Epidermal melanocyte (primary cell): ENCODE results near the gene AS3MT.
"Not testable (repeated sequence)": the region's sequence is repeated elsewhere in the genome, so short reads cannot be mapped to it uniquely, and the experiment has no call there.

Experiments used
- DNase-seq: peaks from one replicate; pipeline ENCODE4 v3.0.0; 2011; ENCODE audit warnings: low spot score; ENCODE audit not compliant: insufficient read length

The AS3MT gene

DNA sequence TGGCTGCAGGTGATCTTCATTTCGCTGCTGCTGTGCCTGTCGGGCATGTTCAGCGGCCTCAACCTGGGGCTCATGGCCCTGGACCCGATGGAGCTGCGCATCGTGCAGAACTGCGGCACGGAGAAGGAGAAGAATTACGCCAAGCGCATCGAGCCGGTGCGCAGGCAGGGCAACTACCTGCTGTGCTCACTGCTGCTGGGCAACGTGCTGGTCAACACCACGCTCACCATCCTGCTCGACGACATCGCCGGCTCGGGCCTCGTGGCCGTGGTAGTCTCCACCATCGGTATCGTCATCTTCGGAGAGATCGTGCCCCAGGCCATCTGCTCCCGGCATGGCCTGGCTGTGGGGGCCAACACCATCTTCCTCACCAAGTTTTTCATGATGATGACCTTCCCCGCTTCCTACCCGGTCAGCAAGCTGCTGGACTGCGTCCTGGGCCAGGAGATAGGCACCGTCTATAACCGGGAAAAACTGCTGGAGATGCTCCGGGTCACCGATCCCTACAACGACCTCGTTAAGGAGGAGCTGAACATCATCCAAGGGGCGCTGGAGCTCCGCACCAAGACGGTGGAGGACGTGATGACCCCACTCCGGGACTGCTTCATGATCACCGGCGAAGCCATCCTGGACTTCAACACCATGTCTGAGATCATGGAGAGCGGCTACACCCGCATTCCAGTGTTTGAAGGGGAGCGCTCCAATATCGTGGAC lies 50.1 kb downstream of the AS3MT start:
- DNase-seq: no peak

DNA sequence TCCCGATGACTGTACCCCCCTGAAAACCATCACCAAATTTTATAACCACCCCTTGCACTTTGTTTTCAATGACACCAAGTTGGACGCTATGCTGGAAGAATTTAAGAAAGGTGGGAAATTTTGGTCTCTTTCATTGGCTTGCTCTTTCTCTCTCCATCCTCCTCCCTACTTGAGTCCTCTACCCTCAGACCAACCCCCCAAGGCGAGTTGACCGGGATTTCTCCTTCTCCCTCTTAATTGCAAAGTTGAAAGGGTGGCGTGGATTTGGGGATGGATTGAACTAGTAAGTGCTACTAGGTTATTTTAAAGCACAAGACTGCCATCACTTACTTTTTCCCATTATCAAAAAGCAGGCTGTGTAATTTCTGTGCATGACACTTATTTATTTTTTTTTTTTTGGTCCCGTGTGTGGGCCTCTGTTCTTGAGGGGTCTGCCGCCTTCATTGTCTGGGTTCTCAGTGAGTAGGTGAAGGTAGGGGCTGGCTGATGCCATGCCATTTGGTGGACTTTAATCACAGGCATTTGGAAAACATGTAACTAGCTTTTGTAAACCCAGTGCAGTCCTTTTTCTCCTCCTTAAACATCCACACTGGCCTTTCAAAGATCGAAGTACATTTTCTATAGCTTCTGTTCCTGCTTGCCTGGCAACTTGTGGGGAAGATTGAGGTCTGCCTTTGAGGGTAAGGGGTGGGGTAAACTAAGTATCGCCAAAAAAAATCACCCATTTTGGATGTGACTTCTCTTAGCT lies 50.9 kb downstream of the AS3MT start:
- no peak for DNase-seq

DNA sequence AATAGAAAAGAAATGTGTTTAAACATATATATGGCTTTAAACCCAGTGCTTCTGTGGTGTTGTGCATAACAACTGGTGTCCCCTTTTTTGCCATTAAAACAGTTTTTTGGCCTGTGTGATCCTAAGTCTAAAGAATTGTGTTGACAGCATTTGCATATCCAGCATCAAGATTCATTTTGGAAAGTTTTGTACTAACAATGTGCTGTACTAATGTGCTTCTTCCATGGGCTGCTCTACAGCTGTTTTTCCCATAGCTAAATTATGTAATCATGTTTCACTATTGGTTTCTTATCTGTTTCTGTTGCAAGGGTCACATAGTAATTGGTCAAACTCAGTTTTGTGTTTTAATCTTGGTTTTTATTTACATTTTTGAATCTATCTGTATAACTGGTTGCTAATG lies 54.3 kb downstream of the AS3MT start:
- no peak for DNase-seq

- no peak for DNase-seq
Observed at GRCh38 chr10:102926842-102927241, 57.6 kb downstream of the AS3MT start.

GRCh38 chr10:102927311-102928010 lies 58.2 kb downstream of the AS3MT start:
- no peak for DNase-seq

GRCh38 chr10:102928442-102928841 lies 59.2 kb downstream of the AS3MT start:
- DNase-seq: not testable (repeated sequence)

DNA sequence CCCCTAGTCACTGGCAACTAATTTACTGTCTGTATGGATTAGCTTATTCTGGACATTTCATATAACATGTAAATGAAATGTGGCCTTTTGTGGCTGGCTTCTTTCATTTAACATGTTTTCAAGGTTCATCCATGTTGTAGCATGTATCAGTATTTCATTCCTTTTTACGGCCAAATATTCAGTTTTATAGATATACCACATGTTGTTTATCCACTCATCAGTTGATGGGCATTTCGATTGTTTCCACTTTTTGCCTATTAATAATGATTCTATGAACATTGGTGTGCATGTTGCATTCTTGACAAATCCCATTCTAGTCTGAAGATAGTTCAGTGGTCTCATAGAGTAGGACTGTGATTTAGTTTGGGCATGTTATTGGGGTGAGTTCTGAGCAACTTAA lies 61.5 kb downstream of the AS3MT start:
- no peak for DNase-seq

DNA sequence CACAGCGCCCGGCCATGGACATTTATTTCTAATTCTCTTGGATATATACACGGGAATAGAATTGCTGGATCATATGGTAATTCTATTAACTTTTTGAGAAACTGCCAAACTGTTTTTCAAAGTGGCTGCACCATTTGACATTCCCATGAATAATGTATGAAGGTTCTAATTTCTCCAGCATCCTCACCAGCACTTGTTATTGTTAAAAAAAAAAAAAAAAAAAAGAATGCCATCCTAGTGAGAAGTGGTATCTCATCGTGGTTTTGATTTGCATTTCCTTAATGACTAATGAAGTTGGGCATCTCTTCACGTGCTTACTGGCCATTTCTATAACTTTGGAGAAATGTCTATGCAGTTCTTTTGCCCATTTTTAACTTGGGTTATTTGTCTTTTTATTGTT lies 62.4 kb downstream of the AS3MT start:
- no peak for DNase-seq

DNA sequence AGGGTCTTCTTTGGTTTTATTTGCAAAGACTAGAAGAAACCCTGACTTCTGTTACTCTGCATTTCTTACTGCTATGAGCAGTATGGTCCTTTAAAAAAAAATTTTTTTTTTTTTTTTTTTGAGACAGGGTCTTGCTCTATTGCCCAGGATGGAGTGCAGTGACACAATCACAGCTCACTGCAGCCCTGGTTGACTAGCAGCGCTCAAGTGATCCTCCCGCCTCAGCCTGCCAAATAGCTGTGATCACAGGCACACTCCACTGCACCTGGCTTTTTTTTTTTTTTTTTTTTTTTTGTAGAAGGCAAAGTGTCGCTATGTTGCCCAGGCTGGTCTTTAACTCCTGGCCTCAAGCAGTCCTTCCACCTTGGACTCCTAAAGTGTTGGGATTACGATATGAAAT lies 66.2 kb downstream of the AS3MT start:
- no peak for DNase-seq

DNA sequence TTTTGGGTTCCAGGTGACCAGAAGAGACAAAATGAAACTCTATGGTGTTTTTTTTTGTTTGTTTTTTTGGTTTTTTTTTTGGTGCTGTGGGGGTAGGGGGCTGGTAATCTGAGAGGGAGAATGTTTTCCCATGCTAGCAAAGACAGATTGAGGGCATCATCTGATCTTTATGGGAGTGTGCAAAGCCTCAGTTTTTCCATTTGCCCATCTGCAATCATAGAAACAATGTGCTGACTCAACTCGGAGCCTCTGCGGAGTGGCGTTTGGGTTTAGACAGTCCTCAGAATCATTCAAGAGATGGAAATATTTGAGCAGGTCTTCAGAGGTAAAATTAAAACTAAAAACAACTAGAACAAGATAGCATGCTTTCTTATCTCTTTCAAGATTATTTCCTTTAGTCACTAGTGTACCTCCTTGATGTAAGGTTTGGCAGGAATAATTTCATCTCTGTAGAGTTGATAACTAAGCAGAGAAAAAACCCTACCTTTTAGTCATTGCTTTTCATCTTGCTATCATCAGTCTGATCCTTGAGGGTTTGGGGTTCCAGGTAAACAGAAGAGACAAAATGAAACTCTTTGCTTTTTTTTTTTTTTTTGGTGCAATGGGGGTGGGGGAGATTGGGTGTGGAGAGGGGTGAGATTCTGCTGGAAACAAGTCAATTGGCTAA lies 66.8 kb downstream of the AS3MT start:
- DNase-seq: no peak

GRCh38 chr10:102941401-102941800 lies 72.1 kb downstream of the AS3MT start:
- DNase-seq: no peak

DNA sequence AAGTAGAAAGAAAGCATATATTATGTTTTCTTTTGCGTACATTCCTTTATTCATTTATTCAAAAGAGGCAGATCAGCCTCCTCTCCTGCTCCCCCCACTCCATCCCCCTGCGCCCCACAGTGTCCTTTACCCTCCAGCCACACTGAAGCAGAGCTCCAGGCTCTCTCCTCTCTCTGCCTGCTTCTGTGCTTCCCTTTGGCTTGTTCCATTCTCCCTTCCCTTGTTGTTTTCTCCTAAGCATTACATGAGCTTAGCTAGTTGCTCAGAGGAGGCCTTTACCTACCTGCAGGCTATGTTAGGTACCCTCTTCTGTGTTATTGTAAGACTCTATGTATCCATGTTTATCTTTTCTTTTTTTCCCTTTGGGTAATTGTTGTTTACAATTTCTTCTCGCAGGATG lies 76.2 kb downstream of the AS3MT start:
- DNase-seq: no peak

DNA sequence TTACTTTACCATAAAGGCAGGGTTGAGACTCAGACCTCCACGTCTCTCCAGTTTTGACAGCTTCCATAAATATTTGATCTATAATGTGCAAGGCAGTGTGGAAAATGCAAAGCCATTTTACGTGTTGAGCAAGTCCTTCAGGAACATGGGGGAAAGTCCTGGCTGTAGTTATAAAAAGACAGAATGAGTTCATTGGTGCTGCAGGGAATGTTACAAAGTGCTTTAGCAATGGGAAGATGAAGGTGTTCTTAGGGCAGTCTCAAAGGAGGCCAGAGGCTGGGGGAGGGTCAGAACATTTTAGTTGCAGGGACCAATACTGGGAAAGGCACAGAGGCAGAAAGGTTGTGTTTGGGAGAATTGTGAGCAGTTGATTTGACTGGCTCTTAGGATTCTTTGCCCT lies 76.7 kb downstream of the AS3MT start:
- no peak for DNase-seq

DNA sequence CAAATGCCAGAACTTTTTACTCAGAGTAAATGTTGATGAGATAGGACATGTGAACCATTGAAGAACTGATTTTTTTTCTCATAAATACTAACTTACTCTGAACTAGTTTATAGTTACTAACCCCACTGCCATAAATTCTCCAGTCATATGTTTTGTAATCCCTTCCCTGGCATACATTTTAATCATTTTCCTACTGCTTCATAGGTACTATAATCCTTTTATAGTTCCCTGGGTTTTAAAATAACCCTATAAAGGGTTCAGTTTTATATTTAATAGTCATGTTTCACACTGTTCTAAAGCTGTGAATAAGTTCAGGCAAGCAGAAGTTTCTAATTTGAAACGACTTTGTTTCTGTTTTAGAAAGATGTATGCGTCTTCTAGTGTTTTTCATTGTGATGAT lies 77.7 kb downstream of the AS3MT start:
- no peak for DNase-seq

GRCh38 chr10:102948176-102948575 lies 78.9 kb downstream of the AS3MT start:
- no peak for DNase-seq

- DNase-seq: no peak
Observed at GRCh38 chr10:102948786-102949185, 79.5 kb downstream of the AS3MT start.

- no peak for DNase-seq
Observed at GRCh38 chr10:102949916-102950315, 80.6 kb downstream of the AS3MT start.

GRCh38 chr10:102951316-102951715 lies 82.0 kb downstream of the AS3MT start:
- no peak for DNase-seq
